HG03469 (cell line): ENCODE measurements around the gene MEMO1.

ENCODE experiments used
- ATAC-seq: cut with Tn5 transposase; IDR thresholded peaks from one replicate; pipeline ENCODE4 v1.9.1; 2021; ENCODE audit warnings: mild to moderate bottlenecking, moderate library complexity, moderate number of reproducible peaks; ENCODE audit not compliant: unreplicated experiment

MEMO1 gene

DNA sequence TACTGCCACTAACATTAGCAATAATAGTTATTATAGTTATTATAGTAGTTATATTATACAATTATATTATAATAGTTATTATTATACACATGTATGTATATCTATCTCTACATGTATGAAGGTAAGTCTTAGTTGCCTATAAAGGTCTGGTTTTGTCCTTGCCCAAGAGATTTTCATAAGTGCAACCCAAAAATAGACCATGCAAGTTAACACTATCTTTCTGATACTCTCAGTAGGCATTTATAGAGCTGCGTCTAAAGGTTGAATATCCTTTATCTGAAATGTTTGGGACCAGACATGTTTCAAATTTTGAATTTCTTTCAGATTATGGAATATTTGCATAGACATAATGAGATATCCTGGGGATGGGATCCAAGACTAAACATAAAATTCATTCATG lies 175.4 kb downstream of the MEMO1 start:
- no peak for ATAC-seq

DNA sequence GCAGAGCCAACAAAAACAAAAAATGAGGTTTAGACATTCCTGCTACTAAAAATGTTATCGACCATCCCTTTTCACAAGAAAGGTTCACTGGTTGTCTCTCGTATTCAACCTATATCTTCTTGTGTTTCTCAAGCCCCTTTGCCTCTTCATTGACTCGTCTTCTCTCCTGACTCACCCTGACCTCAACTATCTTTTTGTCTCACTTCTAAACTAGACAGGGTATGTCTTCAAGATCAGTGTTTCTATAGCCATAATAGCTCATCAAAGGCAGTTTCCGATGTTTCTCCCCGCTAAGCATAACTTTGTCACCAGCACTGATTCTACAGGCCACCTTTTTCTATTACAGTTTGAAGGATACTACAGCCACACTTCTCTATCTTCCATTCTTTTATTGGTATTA lies 178.4 kb downstream of the MEMO1 start:
- ATAC-seq, result no peak

DNA sequence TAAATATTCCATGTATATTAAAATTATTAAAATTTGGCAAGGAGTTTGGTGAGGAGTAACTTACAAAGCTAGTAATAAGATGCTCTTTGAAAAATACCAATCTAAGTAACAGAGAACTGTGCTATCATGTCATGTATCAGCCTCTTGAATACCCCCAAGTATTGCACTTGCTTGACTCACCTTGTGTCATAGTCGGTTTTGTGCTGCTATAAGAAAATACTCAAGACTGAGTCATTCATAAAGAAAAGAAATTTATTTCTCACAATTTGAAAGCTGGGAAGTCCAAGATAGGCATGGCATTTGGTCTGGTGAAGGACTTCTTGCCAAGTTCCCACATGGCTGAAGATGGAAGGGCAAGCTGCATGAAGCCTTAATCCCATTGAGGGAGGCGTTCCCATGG lies 179.2 kb downstream of the MEMO1 start:
- ATAC-seq, result no peak

DNA sequence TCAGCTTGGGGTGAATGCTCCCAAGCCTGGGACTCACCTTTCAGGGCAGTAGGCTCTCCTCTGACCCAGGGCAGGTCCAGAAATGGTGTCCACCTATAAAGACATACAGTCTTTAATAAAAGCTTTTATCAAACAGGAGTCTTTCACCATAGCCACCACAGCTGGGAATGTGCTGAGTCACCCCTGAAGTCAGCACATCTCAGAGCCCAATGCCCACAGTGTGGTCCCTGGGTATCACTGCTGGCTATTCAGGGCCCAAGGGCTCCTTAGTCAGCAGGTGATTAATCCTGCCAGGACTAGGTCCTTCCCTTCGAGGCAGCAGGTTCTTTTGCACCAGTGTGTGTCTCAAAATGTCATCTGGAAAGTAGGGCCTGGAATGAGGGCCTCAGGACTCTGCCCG lies 181.9 kb downstream of the MEMO1 start:
- no peak for ATAC-seq

DNA sequence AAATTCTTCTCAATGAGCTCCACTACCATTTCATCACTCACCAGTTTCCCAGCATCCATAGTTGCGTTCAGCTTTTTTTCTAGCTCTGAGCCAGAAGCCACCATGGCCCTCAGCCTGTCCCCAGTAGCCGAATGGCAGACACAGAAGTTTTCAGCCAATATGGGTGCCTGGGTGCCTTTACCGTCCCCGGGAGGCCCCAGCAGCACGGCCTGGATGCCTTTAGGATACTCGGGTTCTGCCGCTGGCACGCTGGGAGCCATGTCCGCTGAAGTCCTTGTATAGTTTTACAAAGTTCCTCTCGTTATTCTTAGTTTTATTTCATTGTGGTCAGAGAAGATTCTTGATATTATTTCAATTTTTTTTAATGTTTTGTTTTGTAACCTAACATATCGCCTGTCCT lies 187.2 kb downstream of the MEMO1 start:
- no peak for ATAC-seq

DNA sequence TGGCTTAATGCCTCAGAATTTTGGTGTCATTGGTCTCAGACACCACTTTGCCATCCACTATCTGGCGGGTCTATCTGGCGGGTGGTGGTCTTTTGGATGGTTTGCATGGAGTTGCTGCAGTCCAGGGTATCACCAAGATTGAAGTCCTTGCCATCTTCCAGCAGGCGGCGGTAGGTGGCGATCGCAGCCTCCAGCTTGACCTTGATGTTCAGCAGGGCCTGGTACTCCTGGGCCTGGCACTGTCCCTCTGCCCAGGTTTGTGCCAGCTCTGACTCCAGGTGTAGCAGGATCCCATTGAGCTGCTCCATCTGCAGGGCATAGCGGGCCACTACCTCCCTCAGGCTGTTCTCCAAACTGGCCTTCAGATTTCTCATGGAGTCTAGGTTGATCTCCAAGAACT lies 188.2 kb downstream of the MEMO1 start:
- ATAC-seq, result no peak
